Endodermal cell (in vitro differentiated cells): Measurements from ENCODE around the gene ABLIM1. TPM values are rescaled to one million over a fixed set of nuclear protein-coding genes. Genes with fewer than 3 reads are reported as not detected.

Source experiments
- DNase-seq: peaks from one replicate; pipeline ENCODE4 v3.0.0-alpha.2; 2017
- H3K27ac ChIP-seq: 2 replicates; pipeline ENCODE4 v1.5.1; 2013; ENCODE audit warnings: mild to moderate bottlenecking, low read depth, low read length, moderate library complexity
- H3K27me3 ChIP-seq: 2 replicates; pipeline ENCODE4 v1.6.1; 2013; ENCODE audit warnings: mild to moderate bottlenecking, low read length, moderate library complexity; ENCODE audit not compliant: insufficient read depth, control insufficient read depth, poor library complexity, severe bottlenecking
- H3K36me3 ChIP-seq: 2 replicates; pipeline ENCODE4 v1.7.0; 2013; ENCODE audit warnings: mild to moderate bottlenecking, low read length, moderate library complexity; ENCODE audit not compliant: control insufficient read depth, insufficient read depth
- H3K4me1 ChIP-seq: one replicate; pipeline ENCODE4 v1.7.0; 2013; ENCODE audit warnings: low read length; ENCODE audit not compliant: control insufficient read depth, insufficient read depth
- H3K4me3 ChIP-seq: 2 replicates; pipeline ENCODE4 v1.5.1; 2013; ENCODE audit warnings: mild to moderate bottlenecking, low read length, moderate library complexity
- H3K9ac ChIP-seq: 2 replicates; pipeline ENCODE4 v1.6.1; 2013; ENCODE audit warnings: mild to moderate bottlenecking, low read length, moderate library complexity; ENCODE audit not compliant: poor library complexity, severe bottlenecking; ENCODE audit errors: extremely low read depth
- H3K9me3 ChIP-seq: 2 replicates; pipeline ENCODE4 v1.6.1; 2013; ENCODE audit warnings: mild to moderate bottlenecking, low read length, moderate library complexity; ENCODE audit not compliant: control insufficient read depth
- H3K27ac Mint-ChIP-seq: 2 replicates; pipeline ENCODE4 v1.8.0; 2020; ENCODE audit warnings: mixed read lengths
- H3K27me3 Mint-ChIP-seq: 2 replicates; pipeline ENCODE4 v1.8.0; 2021; ENCODE audit warnings: mild to moderate bottlenecking, mixed read lengths; ENCODE audit not compliant: insufficient read depth
- H3K36me3 Mint-ChIP-seq: 2 replicates; pipeline ENCODE4 v1.8.0; 2020; ENCODE audit warnings: low read depth, mixed read lengths
- H3K4me1 Mint-ChIP-seq: 2 replicates; pipeline ENCODE4 v1.8.0; 2020; ENCODE audit warnings: mixed read lengths
- H3K4me3 Mint-ChIP-seq: 2 replicates; pipeline ENCODE4 v1.8.0; 2020; ENCODE audit warnings: mild to moderate bottlenecking, moderate library complexity, mixed read lengths
- H3K9me3 Mint-ChIP-seq: 2 replicates; pipeline ENCODE4 v1.8.0; 2020; ENCODE audit warnings: mild to moderate bottlenecking, mixed read lengths
- CTCF ChIP-seq: fragments of 200-600 bp; sonication (generic); conservative IDR thresholded peaks from 2 replicates; pipeline ENCODE4 v1.5.0; 2021; ENCODE audit warnings: antibody characterized with exemption, mild to moderate bottlenecking
- WGBS, 2 experiments: methylation state at CpG; one replicate each; pipeline versions ENCODE4 v1.1.5 to v1.1.7; 2013; ENCODE audit warnings: missing lambda C conversion rate in 2 of 2, mixed read lengths in 1 of 2; ENCODE audit not compliant: insufficient coverage in 1 of 2, insufficient read length in 1 of 2; 5-methylcytosine and 5-hydroxymethylcytosine counted together
- total RNA-seq, 2 donors: library from RNA; stranded (reverse); fragmentation: NEBNext Ultra II Directional in 1 of 2; extraction: Animal tissue kit (Norgen Biotek cat#: 25700) in 1 of 2; gene quantifications; 2 replicates in 1 of 2; 3 replicates in 1 of 2; pipeline ENCODE4 v1.2.1, GENCODE V29; 2021

ABLIM1 gene
- total RNA-seq, 2 donors from 2014 or later, result 39.3 to 49.3 TPM

- no peak overlapping the region for H3K27ac Mint-ChIP-seq
- DNase-seq, result peak; percentile 16
- TF ChIP-seq CTCF, result no peak
- H3K4me3 Mint-ChIP-seq, result no peak overlapping the region
- no peaks in the 10 kb centered on the region for H3K27me3 Mint-ChIP-seq
- no peaks in the 10 kb centered on the region for H3K27me3 ChIP-seq
- H3K4me1 Mint-ChIP-seq, result peaks cover 13% of the 10 kb centered on the region
- H3K9ac ChIP-seq, result no peak overlapping the region
- WGBS, 2 experiments, result 80 to 93% methylated on average over 1 of the region's 1 CpG
- H3K9me3 Mint-ChIP-seq, result no peaks in the 10 kb centered on the region
- H3K36me3 Mint-ChIP-seq, result no peaks in the 10 kb centered on the region
- no peaks in the 10 kb centered on the region for H3K9me3 ChIP-seq
- H3K27ac ChIP-seq, result no peak overlapping the region
- H3K4me1 ChIP-seq, result peaks cover 3% of the 10 kb centered on the region
- H3K4me3 ChIP-seq, result no peak overlapping the region
- no peaks in the 10 kb centered on the region for H3K36me3 ChIP-seq
Observed at GRCh38 chr10:114616103-114616502, 42.0 kb downstream of the ABLIM1 start.

- Mint-ChIP-seq H3K9me3 (no peaks in the 10 kb centered on the region), H3K4me3 (no peak overlapping the region), H3K27ac (no peak overlapping the region), H3K36me3 (no peaks in the 10 kb centered on the region), H3K4me1 (peaks cover 14% of the 10 kb centered on the region), H3K27me3 (no peaks in the 10 kb centered on the region)
- DNase-seq, result no peak
- Histone ChIP-seq H3K4me3 (no peak overlapping the region), H3K36me3 (no peaks in the 10 kb centered on the region), H3K9me3 (no peaks in the 10 kb centered on the region), H3K4me1 (peaks cover 3% of the 10 kb centered on the region), H3K27me3 (no peaks in the 10 kb centered on the region), H3K9ac (no peak overlapping the region), H3K27ac (no peak overlapping the region)
- no CpG with 5 or more reads among the region's 1 CpG for WGBS, 2 experiments
- no peak for TF ChIP-seq CTCF
Observed at GRCh38 chr10:114615600-114616007, 42.5 kb downstream of the ABLIM1 start.

DNA sequence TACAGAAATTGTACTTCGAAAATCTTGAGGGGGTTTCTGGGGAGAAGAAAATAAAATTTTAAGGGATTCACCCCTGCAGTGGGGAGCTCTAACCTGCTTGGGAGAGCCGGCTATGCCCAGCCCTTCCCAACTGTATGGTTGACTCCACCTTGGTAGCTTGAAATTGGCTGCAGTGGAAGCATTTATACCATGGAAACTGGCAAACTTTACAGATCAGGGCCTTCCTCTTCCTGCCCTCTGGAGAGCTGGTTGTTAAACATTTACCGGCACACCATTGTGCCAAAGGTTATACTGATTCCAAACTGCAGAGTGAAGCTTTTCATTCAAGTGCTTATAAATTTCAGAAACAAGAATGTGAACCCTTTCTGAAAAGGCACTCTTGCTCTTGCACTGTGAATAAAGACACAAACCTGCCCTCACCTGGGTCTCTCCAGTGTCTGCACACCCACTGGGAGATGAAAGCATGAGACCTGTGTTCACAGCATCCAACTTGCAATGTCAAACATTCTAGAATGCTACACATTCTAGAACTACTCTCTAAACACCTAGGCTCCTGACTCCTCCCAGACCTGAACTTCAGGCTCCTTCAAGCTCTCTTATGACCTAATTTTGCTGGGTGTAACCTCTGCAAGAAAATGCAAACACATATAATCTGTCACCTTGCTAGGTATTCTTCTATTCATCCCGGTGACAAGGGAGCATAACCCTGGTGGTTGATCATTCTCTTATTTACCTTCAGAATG lies 44.7 kb downstream of the ABLIM1 start:
- Histone ChIP-seq H3K27ac (no peak overlapping the region), H3K27me3 (no peaks in the 10 kb centered on the region)
- 83 to 94% methylated on average over 2 to 4 of the region's 4 CpGs for WGBS, 2 experiments

More for the DNA sequence above, 44.7 kb downstream of the ABLIM1 start:
- no peaks in the 10 kb centered on the region for H3K27me3 Mint-ChIP-seq
- H3K4me3 ChIP-seq, result no peak overlapping the region
- no peaks in the 10 kb centered on the region for H3K9me3 Mint-ChIP-seq
- H3K27ac Mint-ChIP-seq, result no peak overlapping the region
- DNase-seq, result peak; percentile 40
- H3K36me3 ChIP-seq, result no peaks in the 10 kb centered on the region
- peaks cover 3% of the 10 kb centered on the region for H3K4me1 ChIP-seq
- H3K9me3 ChIP-seq, result no peaks in the 10 kb centered on the region
- H3K4me3 Mint-ChIP-seq, result no peak overlapping the region
- no peaks in the 10 kb centered on the region for H3K36me3 Mint-ChIP-seq
- no peak for TF ChIP-seq CTCF
- no peak overlapping the region for H3K9ac ChIP-seq
- H3K4me1 Mint-ChIP-seq, result peaks cover 18% of the 10 kb centered on the region
